Retina (tissue), 1 donor: ENCODE results near the gene POLR1A.

ENCODE experiments used
- DNase-seq: peaks from one replicate; pipeline ENCODE4 v3.0.0-alpha.2; 2016

The POLR1A gene

DNA sequence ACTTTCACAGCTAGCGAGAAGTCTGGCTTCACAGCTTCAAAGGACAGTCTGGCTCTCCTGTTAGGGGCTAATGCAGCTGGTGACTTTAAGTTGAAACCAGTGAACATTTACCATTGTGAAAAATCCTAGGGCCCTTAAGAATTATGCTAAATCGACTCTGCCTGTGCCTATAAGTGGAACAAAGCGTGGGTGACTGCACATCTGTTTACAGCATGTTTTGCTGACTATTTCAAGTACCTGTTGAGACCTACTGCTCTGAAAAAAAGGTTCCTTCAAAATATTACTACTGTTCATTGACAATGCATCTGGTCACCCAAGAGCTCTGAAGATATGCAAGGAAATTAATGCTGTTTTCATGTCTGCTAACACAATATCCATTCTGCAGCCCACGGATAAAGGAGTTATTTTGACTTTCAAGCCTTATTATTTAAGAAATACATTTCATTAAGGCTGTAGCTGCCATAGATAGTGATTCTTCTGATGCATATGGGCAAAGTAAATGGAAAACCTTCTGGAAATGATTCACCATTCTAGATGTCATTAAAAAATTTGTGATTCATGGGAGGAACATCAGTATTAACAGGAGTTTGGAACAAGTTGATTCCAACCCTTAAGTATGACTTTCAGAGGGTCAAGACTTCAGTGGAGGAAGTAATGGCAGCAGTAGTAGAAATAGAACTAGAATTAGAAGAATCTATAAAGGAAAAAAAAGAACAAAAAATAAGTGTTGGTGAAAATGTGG, 48.9 kb downstream of the POLR1A start:
- DNase-seq, result no peak

GRCh38 chr2:86055314-86055713, 50.4 kb downstream of the POLR1A start:
- DNase-seq, result no peak

DNA sequence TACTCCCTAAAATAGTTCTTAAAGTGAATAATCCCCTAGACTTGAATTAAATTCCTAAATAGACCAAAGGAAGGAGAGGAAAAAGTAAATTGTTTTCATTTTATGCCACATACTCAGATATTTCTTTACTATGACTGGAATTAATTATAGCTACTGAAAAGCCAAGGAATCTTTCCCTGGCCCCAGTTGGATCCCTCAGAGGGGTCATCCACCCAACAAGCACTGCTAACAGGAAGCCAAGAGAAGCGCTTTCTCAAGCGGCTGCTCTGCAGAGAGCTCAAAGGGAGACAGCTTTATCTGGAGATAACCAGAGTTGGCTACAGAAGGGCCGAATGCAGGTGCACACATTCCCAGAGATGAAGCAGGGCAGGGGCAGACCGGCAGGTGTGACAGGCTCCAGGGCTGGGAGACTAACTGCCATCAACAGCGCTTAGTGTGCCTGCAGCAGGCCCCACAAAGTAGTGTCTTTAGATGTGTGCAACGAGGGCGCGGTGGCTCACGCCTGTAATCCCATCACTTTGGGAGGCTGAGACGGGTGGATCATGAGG, 51.1 kb downstream of the POLR1A start:
- no peak for DNase-seq

DNA sequence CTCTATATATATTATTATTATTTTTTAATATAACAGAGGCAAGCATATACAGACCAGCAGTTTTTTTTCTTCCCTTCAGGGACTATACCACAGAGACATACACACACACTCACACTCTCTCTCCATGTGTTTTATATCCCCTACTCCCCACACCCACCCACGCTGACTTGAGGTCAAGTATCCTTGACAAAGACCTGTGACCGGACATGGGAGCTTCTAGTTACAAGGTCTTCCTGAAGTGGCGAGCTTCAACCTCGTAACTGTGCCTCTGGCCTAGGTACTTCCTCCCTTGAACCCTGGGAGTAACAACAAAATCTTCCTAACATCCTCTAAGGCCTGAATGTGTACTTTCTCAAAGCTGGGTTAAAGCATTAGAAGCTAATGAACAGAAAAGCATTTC, 52.5 kb downstream of the POLR1A start:
- no peak for DNase-seq

DNA sequence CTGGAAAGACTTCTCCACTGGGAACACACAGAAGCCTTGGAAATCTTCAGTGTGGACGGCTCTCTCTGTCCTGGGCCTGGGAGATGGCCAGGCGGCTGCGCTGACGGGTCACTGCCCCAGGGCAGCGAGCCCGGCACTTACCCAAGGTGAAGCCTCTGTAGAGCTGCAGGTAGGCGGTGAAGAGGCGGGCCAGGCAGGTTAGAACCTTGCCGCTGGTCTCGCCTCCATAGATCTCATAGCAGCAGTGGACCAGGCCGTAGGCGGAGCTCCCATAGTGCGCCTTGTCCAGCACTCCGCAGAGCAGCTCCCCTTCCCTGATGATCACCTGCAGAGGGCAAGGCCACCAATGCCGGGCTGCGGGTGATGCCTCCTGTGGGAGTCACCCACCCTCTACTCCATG, 53.0 kb downstream of the POLR1A start:
- no peak for DNase-seq

DNA sequence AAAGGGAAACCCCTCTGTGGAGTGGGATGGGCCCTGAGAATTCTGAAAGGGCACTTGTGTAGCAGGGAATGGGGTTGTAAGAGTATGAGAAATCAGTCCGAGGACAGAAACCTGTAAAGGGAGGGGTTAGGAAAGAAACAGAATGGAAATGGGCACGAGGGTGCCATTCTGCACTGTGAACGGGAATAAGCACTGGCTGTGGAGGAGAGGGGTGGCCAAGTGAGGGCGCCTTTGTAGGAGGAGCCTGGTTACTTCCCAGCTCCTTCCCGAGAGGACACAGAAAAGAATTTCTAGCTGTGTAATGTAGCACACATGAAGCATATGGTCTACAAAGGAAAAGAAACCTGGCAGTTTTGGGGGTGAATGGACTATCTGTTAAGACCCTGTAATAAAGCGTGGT, 53.4 kb downstream of the POLR1A start:
- DNase-seq, result no peak

GRCh38 chr2:86050301-86050700, 55.4 kb downstream of the POLR1A start:
- DNase-seq, result no peak

DNA sequence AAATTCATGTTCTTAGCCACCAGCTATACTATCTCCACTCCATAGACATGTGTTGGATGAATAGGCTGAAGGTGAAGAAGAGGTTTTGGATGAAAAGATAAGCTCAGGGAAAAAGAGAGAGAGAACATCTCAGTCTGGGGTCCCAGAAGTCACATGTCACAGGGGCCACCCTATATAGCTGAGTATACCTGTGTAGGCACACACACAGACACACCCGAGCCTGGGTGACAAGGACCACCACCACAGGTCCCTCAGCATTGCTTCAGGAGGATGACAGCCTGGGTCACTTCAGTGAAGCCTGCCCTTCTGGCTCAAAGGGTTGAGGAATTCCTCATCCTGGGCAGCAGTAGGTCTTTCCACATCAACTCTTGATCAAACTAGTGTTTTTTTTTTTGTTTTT, 56.2 kb downstream of the POLR1A start:
- DNase-seq, result no peak

DNA sequence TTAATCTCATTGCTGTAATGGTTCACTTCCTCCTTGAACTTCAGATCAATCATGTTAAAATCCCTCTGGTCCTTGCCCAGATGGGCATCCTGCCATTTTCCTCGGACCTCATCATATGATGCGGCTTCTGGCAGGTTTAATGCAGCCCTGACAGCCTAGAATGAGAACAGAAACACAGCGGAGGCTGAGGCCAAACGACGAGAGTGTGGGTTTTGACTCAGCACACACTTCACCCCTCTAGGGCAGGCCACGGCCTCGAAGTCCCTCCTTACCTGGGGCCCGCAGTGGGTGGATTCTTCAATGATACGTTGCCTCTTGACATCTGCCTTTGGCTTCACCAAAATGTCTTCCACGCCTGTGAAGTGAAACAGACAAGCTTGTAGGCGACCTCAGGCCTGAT, 56.8 kb downstream of the POLR1A start:
- no peak for DNase-seq

GRCh38 chr2:86048383-86048701, 57.3 kb downstream of the POLR1A start:
- DNase-seq, result no peak

GRCh38 chr2:86047575-86048382, 57.9 kb downstream of the POLR1A start:
- no peak for DNase-seq

DNA sequence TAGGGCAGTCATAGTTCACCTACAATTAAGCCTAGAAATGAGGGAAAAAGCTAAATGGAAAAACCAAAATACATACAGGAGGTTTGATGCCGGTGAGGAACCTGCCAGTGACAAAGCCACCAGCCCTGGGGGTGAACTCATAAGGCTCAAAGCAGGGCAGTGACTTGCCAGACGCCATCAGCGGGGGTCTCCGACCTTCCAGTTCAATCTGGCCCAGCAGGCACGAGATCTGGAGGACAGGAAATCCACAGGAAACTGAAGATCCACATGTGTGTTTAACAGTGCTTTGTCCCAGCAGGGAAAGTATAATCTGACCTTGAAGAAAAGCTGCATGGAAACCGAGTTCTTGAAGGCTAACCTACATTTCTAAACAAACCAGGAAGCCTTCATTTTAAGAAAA, 60.1 kb downstream of the POLR1A start:
- no peak for DNase-seq

DNA sequence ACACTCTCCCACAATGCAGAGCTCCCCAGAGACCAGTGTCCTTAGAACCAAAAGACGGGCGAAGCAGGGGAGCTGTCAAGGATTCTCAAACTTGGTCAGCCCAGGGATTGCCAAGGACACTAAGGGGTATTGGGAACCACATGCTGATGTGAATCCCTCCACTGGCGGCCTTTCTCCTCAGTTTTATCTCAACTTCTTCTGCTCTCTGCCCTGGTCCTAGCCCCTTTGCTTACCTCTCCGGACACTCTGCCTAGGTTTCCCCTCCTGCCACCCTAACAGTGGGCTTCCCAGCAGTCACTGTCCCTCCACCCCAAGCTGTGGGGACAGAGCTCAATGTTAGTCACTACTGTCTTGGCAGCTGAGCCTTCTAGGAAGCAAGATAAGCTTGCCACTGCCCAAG, 61.1 kb downstream of the POLR1A start:
- no peak for DNase-seq

GRCh38 chr2:86044045-86044444, 61.6 kb downstream of the POLR1A start:
- DNase-seq, result no peak

GRCh38 chr2:86042256-86043168, 63.2 kb downstream of the POLR1A start:
- DNase-seq, result no peak

GRCh38 chr2:86039963-86040655, 65.6 kb downstream of the POLR1A start:
- DNase-seq, result no peak

DNA sequence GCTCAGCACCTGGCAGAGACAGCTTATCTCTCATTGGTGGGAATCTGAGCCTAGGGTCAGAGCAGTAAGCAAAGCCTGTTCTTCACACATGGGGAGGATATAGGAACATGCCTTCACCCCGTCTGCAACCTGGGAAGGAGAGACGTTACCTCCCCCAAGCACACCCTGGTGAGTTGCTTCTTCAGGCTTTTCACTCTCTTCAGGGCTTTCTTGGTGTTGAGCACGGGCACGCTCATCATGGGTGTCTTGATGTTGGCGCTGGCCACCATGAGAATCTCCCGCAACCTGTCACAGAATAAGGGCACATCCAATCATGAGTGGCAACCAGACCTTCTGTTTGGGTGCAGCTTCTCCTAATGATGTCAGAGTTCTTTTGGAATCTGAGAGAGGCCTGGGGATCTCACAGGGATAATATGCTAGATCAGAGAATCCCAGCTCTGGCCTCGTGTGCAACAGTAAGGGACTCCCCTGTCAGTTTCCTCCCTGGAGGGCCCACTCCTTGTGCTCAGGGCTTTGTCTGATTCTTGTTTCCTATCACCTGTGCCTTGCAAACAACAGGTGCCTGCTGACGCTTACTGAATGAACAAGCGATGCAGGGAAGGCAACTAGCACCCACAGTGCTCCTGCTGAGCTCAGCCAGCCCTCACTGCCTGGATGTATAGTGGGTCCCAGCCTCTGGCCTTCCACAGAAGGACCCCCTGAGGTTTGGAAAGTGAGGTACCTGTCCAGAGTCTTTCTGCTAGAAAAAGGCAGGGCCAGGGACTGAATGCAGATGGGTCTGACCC, 66.3 kb downstream of the POLR1A start:
- DNase-seq, result no peak

- no peak for DNase-seq
Measured at GRCh38 chr2:86038291-86039081, 67.2 kb downstream of the POLR1A start.

DNA sequence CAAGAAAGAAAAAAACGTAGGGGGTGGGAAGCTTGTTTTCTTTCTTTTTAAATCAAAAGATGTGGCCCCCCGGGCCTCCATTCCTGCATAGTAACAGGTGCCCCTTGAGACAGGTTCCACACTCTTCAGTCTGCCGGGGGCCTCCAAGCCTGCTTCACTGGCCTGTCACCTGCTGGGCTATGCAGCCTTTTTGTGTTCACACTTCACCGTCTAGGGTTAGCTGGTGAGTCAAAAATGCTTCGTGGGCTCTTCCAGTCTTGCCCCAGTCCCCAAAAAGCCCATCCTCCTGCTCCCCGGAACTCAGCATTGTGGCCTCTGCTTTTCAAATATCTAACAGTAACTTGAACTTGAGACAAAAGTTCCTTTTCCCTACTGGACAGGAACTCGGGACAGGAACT, 67.9 kb downstream of the POLR1A start:
- DNase-seq, result no peak

- no peak for DNase-seq
Measured at GRCh38 chr2:86037141-86037794, 68.4 kb downstream of the POLR1A start.
